B cell (primary cell): ENCODE results near the gene CIC. TPM values are rescaled to one million over a fixed set of nuclear protein-coding genes. Genes with fewer than 3 reads are reported as not detected.

Experiments used
- ATAC-seq: fragments of 200-7000 bp; cut with Tn5 transposase; one replicate; pipeline ENCODE4 v1.10.0; 2021; ENCODE audit warnings: low read depth, mild to moderate bottlenecking, moderate number of reproducible peaks, moderate library complexity
- CTCF ChIA-PET: fragments of 350-600 bp; sonication (Branson Sonifier 250); formaldehyde crosslinking; loops from one replicate; lab custom pipeline; 2021; ENCODE audit warnings: antibody characterized with exemption, inconsistent platforms; lab: Charles Lee
- POLR2A ChIA-PET: fragments of 350-600 bp; sonication (Branson Sonifier 250); formaldehyde crosslinking; loops from one replicate; lab custom pipeline; 2021; ENCODE audit warnings: antibody characterized with exemption; lab: Charles Lee
- DNase-seq: peaks from one replicate; pipeline ENCODE4 v3.0.0; 2013
- H2AFZ ChIP-seq: 2 replicates; pipeline ENCODE4 v1.6.1; 2012; ENCODE audit warnings: mild to moderate bottlenecking, low read depth, low read length; ENCODE audit not compliant: insufficient read depth, poor library complexity, severe bottlenecking
- H3K27ac ChIP-seq, 2 donors: 1 replicate in 1 of 2; 2 replicates in 1 of 2; pipeline ENCODE4 v1.5.1; 2012 to 2013; ENCODE audit warnings: low read length in 2 of 2, mild to moderate bottlenecking in 2 of 2, moderate library complexity in 1 of 2
- H3K27me3 ChIP-seq, 4 experiments: fragments of 200-600 bp in 1 of 4; sonication (generic) in 1 of 4; replicated peaks in 1 of 4; 1 replicate in 2 of 4; 2 replicates in 2 of 4; pipeline versions ENCODE4 v1.6.1 to v1.7.0; 2013 to 2016; ENCODE audit warnings: low read length in 3 of 4, mild to moderate bottlenecking in 2 of 4, mixed read lengths in 1 of 4, moderate library complexity in 1 of 4; ENCODE audit not compliant: insufficient read depth in 4 of 4, control insufficient read depth in 3 of 4; ENCODE audit errors: control extremely low read depth in 1 of 4
- H3K36me3 ChIP-seq, 2 experiments: replicated peaks in 1 of 2; 1 replicate in 1 of 2; 2 replicates in 1 of 2; pipeline versions ENCODE4 v1.6.1 to v1.7.1; 2013; ENCODE audit warnings: low read length in 1 of 2; ENCODE audit not compliant: insufficient read depth in 2 of 2, control insufficient read depth in 1 of 2; ENCODE audit errors: control extremely low read depth in 1 of 2, extremely low read depth in 1 of 2
- H3K4me1 ChIP-seq, 2 donors: fragments of 200-600 bp in 1 of 2; sonication (generic) in 1 of 2; 1 replicate in 1 of 2; 2 replicates in 1 of 2; pipeline versions ENCODE4 v1.5.1 to v1.6.1; 2013 to 2017; ENCODE audit warnings: low read length in 2 of 2; ENCODE audit not compliant: control insufficient read depth in 2 of 2, insufficient read depth in 2 of 2
- H3K4me2 ChIP-seq: replicated peaks from 2 replicates; pipeline ENCODE3; 2012; ENCODE audit warnings: mild to moderate bottlenecking, low read depth, low read length; ENCODE audit not compliant: poor library complexity, severe bottlenecking
- H3K4me3 ChIP-seq, 5 experiments: fragments of 200-600 bp in 1 of 5; sonication (generic) in 1 of 5; 1 replicate in 3 of 5; 2 replicates in 2 of 5; pipeline versions ENCODE4 v1.5.1 to v1.7.0; 2011 to 2016; ENCODE audit warnings: low read length in 4 of 5, mild to moderate bottlenecking in 4 of 5, low read depth in 2 of 5, control low read depth in 1 of 5, moderate library complexity in 1 of 5; ENCODE audit not compliant: insufficient read depth in 1 of 5; ENCODE audit errors: control extremely low read depth in 1 of 5, extremely low read depth in 1 of 5
- H3K79me2 ChIP-seq: fragments of 200-600 bp; sonication (generic); one replicate; pipeline ENCODE4 v1.6.0; 2016; ENCODE audit warnings: low read length; ENCODE audit not compliant: control insufficient read depth, insufficient read depth
- H3K9ac ChIP-seq: fragments of 200-600 bp; sonication (generic); 2 replicates; pipeline ENCODE4 v1.6.1; 2017; ENCODE audit warnings: mild to moderate bottlenecking, low read length, moderate library complexity
- H3K9me3 ChIP-seq, 3 donors: one replicate each; pipeline versions ENCODE4 v1.6.1 to v1.7.1; 2013; ENCODE audit warnings: low read length in 2 of 3; ENCODE audit not compliant: control insufficient read depth in 2 of 3, insufficient read depth in 1 of 3; ENCODE audit errors: control extremely low read depth in 1 of 3
- H4K20me1 ChIP-seq: 2 replicates; pipeline ENCODE4 v1.6.0; 2012; ENCODE audit warnings: mild to moderate bottlenecking, low read length; ENCODE audit not compliant: insufficient read depth, control insufficient read depth, poor library complexity, severe bottlenecking
- H3K27ac Mint-ChIP-seq: one replicate; pipeline ENCODE4 v1.8.0; 2021; ENCODE audit warnings: mixed read lengths
- H3K27me3 Mint-ChIP-seq: one replicate; pipeline ENCODE4 v1.8.0; 2021; ENCODE audit warnings: mixed read lengths
- H3K4me1 Mint-ChIP-seq: one replicate; pipeline ENCODE4 v1.8.0; 2021; ENCODE audit warnings: mixed read lengths
- H3K4me3 Mint-ChIP-seq: one replicate; pipeline ENCODE4 v1.8.0; 2021; ENCODE audit warnings: mixed read lengths
- H3K9me3 Mint-ChIP-seq: one replicate; pipeline ENCODE4 v1.8.0; 2022; ENCODE audit warnings: mixed read lengths; ENCODE audit not compliant: insufficient read depth
- EZH2 ChIP-seq: IDR thresholded peaks from 2 replicates; pipeline ENCODE4 v1.6.1; 2012; ENCODE audit warnings: borderline replicate concordance, low read depth, mild to moderate bottlenecking, moderate library complexity, low read length; ENCODE audit not compliant: insufficient read depth, poor library complexity, severe bottlenecking
- WGBS: methylation state at CpG from one replicate; pipeline ENCODE4 v1.1.5; 2013; ENCODE audit warnings: missing lambda C conversion rate; ENCODE audit not compliant: insufficient coverage; 5-methylcytosine and 5-hydroxymethylcytosine counted together
- intact Hi-C: fragments of 100-400 bp; cut with micrococcal nuclease; formaldehyde crosslinking; loops from one replicate; pipeline ENCODE4 v1.10.0; 2022
- polyA plus RNA-seq: library from polyadenylated mRNA; depleted of rRNA; stranded (reverse); fragments of >200 nt; gene quantifications from 2 replicates; pipeline ENCODE4 v1.2.3, GENCODE V29; 2012
- total RNA-seq, 2 donors: library from RNA; stranded (reverse); fragments of 120-200 nt in 1 of 2; gene quantifications; 1 replicate in 1 of 2; 2 replicates in 1 of 2; pipeline versions ENCODE4 v1.2.3 to v1.2.4, GENCODE V29; 2013 to 2022
- TF ChIP-seq, protein P1 (sequence below): fragments of 200-600 bp; IDR thresholded peaks from one replicate; pipeline ENCODE4 v1.8.0; 2022; ENCODE audit warnings: antibody characterized with exemption, mild to moderate bottlenecking

CIC gene
- total and polyA plus RNA-seq, 2 donors (not counting 1 experiment from before 2014, with no cell fraction given) = 75.7 to 119 TPM

DNA sequence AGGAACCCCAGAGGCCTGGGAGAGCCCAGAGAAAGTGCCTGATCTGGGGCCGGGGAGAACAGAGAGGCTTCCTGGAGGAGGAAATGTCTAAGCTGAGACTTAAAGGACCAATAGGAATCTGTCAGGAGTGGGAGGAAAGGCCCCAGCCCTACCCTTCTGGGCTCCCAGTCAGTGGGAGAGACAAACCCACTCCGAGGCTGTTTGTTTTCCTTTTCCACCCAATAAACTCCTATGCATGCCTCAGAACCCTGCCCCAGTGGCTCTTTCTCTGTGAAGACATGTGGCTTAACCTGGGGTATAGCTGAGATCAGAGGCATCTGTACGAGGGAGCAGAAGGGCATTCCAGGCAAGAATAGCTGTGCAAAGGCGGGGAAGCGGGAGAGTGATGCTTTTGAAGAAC is 58.3 kb downstream of the CIC start:
- no peak for DNase-seq
- H3K4me2 ChIP-seq = no peak overlapping the region
- H3K4me3 Mint-ChIP-seq = no peak overlapping the region

DNA sequence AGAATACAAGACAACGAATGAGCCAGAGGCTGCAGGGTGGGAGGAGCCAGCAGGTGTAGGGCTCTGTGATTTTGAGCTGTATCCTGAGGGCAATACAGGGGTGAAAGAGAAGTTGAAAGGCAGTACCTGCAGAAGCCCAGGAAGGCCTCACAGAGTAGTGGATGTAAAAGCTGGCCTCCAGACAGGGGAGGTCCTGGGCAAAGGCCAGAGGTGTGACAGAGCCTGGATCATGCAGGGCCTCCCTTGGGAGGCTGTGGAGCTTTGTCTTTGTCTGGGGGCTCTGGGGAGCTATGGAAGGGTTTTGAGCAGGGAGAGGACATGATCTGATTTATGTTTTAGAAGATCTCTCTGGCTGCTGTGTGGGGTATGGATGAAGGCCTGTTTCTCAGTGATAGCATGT is 59.1 kb downstream of the CIC start:
- Histone ChIP-seq H3K9ac (no peak overlapping the region), H2AFZ (no peak overlapping the region), H3K9me3 (no peaks in the 10 kb centered on the region), H3K36me3 (no peaks in the 10 kb centered on the region), H4K20me1 (no peaks in the 10 kb centered on the region), H3K27ac (no peak overlapping the region), H3K4me2 (no peak overlapping the region), H3K4me1 (peaks cover 28 to 31% of the 10 kb centered on the region in 2 donors), H3K4me3 (no peak overlapping the region), H3K27me3 (peaks cover 0 to 14% (median 2%) of the 10 kb centered on the region in 4 experiments), H3K79me2 (peaks cover 44% of the 10 kb centered on the region)
- H3K27me3 Mint-ChIP-seq = peaks cover 7% of the 10 kb centered on the region
- intact Hi-C loops = no loop called here
- peaks cover 22% of the 10 kb centered on the region for H3K4me1 Mint-ChIP-seq
- no peak overlapping the region for H3K27ac Mint-ChIP-seq
- no peaks in the 10 kb centered on the region for H3K9me3 Mint-ChIP-seq
- 78% methylated on average over 1 of the region's 1 CpG for WGBS
- no peak overlapping the region for H3K4me3 Mint-ChIP-seq
- ATAC-seq (no peak), DNase-seq (no peak)
- ChIA-PET POLR2A (interaction anchor here (0.6 to 0.7 kb wide), 2 partner anchors 19 to 71 kb away, joined by 3 to 4 read pairs; no protein-coding TSS in a partner anchor), CTCF (interaction anchor here (0.8 to 1.4 kb wide), 2 partner anchors 26 to 58 kb away, joined by 3 to 4 read pairs; partner anchors contain the start of genes PAFAH1B3 and PRR19)
- no peak for TF ChIP-seq EZH2
- TF ChIP-seq, protein P1, sequence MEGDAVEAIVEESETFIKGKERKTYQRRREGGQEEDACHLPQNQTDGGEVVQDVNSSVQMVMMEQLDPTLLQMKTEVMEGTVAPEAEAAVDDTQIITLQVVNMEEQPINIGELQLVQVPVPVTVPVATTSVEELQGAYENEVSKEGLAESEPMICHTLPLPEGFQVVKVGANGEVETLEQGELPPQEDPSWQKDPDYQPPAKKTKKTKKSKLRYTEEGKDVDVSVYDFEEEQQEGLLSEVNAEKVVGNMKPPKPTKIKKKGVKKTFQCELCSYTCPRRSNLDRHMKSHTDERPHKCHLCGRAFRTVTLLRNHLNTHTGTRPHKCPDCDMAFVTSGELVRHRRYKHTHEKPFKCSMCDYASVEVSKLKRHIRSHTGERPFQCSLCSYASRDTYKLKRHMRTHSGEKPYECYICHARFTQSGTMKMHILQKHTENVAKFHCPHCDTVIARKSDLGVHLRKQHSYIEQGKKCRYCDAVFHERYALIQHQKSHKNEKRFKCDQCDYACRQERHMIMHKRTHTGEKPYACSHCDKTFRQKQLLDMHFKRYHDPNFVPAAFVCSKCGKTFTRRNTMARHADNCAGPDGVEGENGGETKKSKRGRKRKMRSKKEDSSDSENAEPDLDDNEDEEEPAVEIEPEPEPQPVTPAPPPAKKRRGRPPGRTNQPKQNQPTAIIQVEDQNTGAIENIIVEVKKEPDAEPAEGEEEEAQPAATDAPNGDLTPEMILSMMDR = no peak

More for the DNA sequence above, 58.3 kb downstream of the CIC start:
- 100% methylated on average over 3 of the region's 5 CpGs for WGBS
- ChIA-PET POLR2A (no interaction called here), CTCF (interaction anchor here (0.6 to 1.4 kb wide), 5 partner anchors 8 to 163 kb away, joined by 3 to 4 read pairs (median 3); partner anchors contain the start of genes PAFAH1B3 and PRR19)
- peaks cover 22% of the 10 kb centered on the region for H3K4me1 Mint-ChIP-seq
- Histone ChIP-seq H3K79me2 (peaks cover 44% of the 10 kb centered on the region), H3K4me3 (no peak overlapping the region), H3K9ac (no peak overlapping the region), H3K27ac (no peak overlapping the region), H4K20me1 (no peaks in the 10 kb centered on the region), H3K4me1 (peaks cover 28 to 31% of the 10 kb centered on the region in 2 donors), H3K27me3 (peaks cover 0 to 16% (median 3%) of the 10 kb centered on the region in 4 experiments), H3K36me3 (no peaks in the 10 kb centered on the region), H3K9me3 (no peaks in the 10 kb centered on the region), H2AFZ (no peak overlapping the region)
- TF ChIP-seq, protein P1 = no peak
- no peak for TF ChIP-seq EZH2
- ATAC-seq = no peak
- H3K27ac Mint-ChIP-seq = peak overlapping the region; percentile 8
- H3K9me3 Mint-ChIP-seq = no peaks in the 10 kb centered on the region
- intact Hi-C loops = no loop called here
- H3K27me3 Mint-ChIP-seq = peaks cover 10% of the 10 kb centered on the region
